ENCODE results near the gene KLHL29. TPM values are rescaled to one million over a fixed set of nuclear protein-coding genes. Genes with fewer than 3 reads are reported as not detected.

KLHL29 gene
- total RNA-seq, 1 experiment from 2014 or later, result 3.8 TPM

DNA sequence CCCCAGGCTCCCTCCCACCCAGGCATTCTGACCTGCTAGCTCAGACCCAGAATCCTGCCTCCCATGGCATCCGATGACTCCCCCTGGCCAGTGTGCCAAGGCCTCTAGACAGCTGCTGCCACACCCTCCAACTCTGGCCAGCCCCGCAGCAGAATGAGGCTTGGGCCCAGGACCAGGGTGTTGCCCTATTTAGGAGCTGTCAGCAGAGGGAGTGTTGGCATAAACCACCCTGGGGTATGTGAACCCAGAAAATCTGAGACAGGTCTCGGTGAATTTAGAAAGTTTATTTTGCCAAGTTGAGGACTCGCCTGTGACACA lies 134.3 kb downstream of the KLHL29 start:
- Histone ChIP-seq H3K9me3 (ENCODE audit: low read length) (no peaks in the 10 kb centered on the region), H4K20me1 (ENCODE audit: insufficient read depth, low read depth, low read length) (peaks cover 23% of the 10 kb centered on the region), H3K9ac (ENCODE audit: low read length) (no peak overlapping the region), H3K4me2 (ENCODE audit: low read depth, low read length, poor library complexity, severe bottlenecking) (no peak overlapping the region), H3K4me3 (ENCODE audit: low read length) (no peak overlapping the region), H3K36me3 (ENCODE audit: insufficient read depth, low read length) (no peaks in the 10 kb centered on the region), H3K9me2 (replicated peaks; ENCODE audit: insufficient read depth, low read length) (no peaks in the 10 kb centered on the region), H3K27me3 (ENCODE audit: low read length) (no peaks in the 10 kb centered on the region), H2AFZ (ENCODE audit: low read length) (no peak overlapping the region), H3K4me1 (ENCODE audit: low read length) (no peaks in the 10 kb centered on the region), H3K27ac (ENCODE audit: low read length) (no peak overlapping the region), H3K79me2 (ENCODE audit: low read length) (no peaks in the 10 kb centered on the region)
- DNase-seq, result no peak

DNA sequence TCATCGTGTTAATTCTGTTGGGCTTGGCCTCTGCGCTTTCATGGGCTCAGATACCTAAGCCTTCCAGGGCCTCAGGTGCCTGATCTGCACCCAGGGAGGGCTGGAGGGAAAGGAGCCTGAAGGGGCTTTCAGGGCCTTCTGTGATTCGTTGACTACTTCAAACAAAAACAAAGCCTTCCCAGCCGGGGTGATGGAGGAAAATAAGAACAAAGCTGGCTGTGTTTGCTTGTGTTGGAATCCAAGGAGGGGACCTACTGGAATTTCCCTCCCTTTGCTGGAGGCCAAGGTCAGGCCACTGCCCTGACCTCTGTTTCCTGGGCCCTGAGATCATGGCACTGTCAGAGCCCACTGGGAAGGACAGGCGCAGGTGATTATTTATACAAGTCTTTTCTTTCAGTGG lies 135.3 kb downstream of the KLHL29 start:
- H4K20me1 ChIP-seq (ENCODE audit: insufficient read depth, low read depth, low read length), result peaks cover 20% of the 10 kb centered on the region; the same call in 1 of the 2 replicates
- H3K9ac ChIP-seq (ENCODE audit: low read length), result no peak overlapping the region
- H3K27me3 ChIP-seq (ENCODE audit: low read length), result no peaks in the 10 kb centered on the region
- H3K27ac ChIP-seq (ENCODE audit: low read length), result no peak overlapping the region
- no peaks in the 10 kb centered on the region for H3K36me3 ChIP-seq (ENCODE audit: insufficient read depth, low read length)
- no peak overlapping the region for H2AFZ ChIP-seq (ENCODE audit: low read length)
- no peak for DNase-seq
- H3K4me3 ChIP-seq (ENCODE audit: low read length), result no peak overlapping the region
- no peaks in the 10 kb centered on the region for H3K4me1 ChIP-seq (ENCODE audit: low read length)
- H3K4me2 ChIP-seq (ENCODE audit: low read depth, low read length, poor library complexity, severe bottlenecking), result no peak overlapping the region
- no peaks in the 10 kb centered on the region for H3K9me3 ChIP-seq (ENCODE audit: low read length)
- H3K9me2 ChIP-seq (replicated peaks; ENCODE audit: insufficient read depth, low read length), result no peaks in the 10 kb centered on the region
- no peaks in the 10 kb centered on the region for H3K79me2 ChIP-seq (ENCODE audit: low read length)

DNA sequence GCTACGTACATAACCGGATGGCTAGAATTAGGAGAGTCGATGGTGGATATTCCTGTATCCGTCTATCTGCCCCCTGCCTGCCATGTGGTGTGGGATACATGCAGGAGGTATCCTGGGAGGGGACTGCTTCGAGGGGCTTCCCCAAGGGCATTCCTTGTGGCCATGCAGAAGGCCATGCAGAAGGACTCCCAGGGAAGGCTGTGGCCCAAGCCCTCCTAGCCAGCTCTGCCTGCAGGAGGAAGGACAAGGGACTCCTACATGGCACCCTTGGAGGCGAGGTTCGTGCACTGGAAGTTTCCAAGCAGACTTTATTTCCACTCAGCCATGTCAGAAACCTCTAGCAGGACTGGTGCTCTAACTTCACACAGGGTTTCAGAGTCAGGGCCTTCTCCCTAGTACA lies 136.1 kb downstream of the KLHL29 start:
- Histone ChIP-seq H3K4me1 (ENCODE audit: low read length) (no peaks in the 10 kb centered on the region), H3K9me3 (ENCODE audit: low read length) (no peaks in the 10 kb centered on the region), H3K27me3 (ENCODE audit: low read length) (no peaks in the 10 kb centered on the region), H3K9me2 (replicated peaks; ENCODE audit: insufficient read depth, low read length) (no peaks in the 10 kb centered on the region), H3K36me3 (ENCODE audit: insufficient read depth, low read length) (no peaks in the 10 kb centered on the region), H2AFZ (ENCODE audit: low read length) (no peak overlapping the region), H4K20me1 (ENCODE audit: insufficient read depth, low read depth, low read length) (peaks cover 17% of the 10 kb centered on the region; the same call in 1 of the 2 replicates), H3K4me3 (ENCODE audit: low read length) (no peak overlapping the region), H3K27ac (ENCODE audit: low read length) (no peak overlapping the region), H3K79me2 (ENCODE audit: low read length) (no peaks in the 10 kb centered on the region), H3K9ac (ENCODE audit: low read length) (no peak overlapping the region), H3K4me2 (ENCODE audit: low read depth, low read length, poor library complexity, severe bottlenecking) (no peak overlapping the region)
- no peak for DNase-seq

DNA sequence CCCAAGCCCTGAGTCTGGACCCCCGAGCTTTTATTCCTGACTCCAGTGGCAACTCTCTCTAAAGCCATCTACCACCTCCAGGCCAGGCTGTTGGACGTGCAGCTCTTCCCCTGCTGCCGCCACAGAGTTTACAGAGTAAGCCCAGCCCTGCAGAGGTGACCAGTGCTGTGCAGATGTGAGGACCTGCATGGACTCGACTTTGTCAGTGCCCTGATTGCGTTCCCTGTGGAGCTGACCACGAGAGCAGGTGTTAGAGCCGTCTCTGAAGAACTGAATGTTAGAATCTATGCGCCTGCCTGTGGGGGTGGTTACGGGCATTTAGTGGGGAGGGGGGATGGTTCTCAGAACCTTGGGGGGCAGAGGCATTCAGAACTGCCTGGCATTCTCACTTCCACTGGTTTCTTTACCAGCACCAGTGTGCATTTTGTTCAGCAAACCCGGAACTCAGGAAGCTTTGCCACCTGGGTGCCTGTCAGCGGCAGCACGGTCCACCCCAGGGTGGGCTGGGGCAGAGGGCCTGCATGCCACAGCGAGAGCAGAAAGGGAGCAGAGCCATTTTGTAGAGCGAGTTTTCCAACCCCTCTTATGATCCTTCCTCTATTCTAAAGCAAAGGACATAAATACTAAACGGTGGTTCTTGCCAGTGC lies 137.9 kb downstream of the KLHL29 start:
- Histone ChIP-seq H2AFZ (ENCODE audit: low read length) (no peak overlapping the region), H3K27ac (ENCODE audit: low read length) (no peak overlapping the region), H3K4me1 (ENCODE audit: low read length) (no peaks in the 10 kb centered on the region), H3K9ac (ENCODE audit: low read length) (no peak overlapping the region), H4K20me1 (ENCODE audit: insufficient read depth, low read depth, low read length) (peaks cover 11% of the 10 kb centered on the region; the same call in 1 of the 2 replicates), H3K27me3 (ENCODE audit: low read length) (no peaks in the 10 kb centered on the region), H3K4me2 (ENCODE audit: low read depth, low read length, poor library complexity, severe bottlenecking) (no peak overlapping the region), H3K9me3 (ENCODE audit: low read length) (no peaks in the 10 kb centered on the region), H3K4me3 (ENCODE audit: low read length) (no peak overlapping the region), H3K36me3 (ENCODE audit: insufficient read depth, low read length) (no peaks in the 10 kb centered on the region), H3K9me2 (replicated peaks; ENCODE audit: insufficient read depth, low read length) (no peaks in the 10 kb centered on the region), H3K79me2 (ENCODE audit: low read length) (no peaks in the 10 kb centered on the region)
- DNase-seq, result no peak

DNA sequence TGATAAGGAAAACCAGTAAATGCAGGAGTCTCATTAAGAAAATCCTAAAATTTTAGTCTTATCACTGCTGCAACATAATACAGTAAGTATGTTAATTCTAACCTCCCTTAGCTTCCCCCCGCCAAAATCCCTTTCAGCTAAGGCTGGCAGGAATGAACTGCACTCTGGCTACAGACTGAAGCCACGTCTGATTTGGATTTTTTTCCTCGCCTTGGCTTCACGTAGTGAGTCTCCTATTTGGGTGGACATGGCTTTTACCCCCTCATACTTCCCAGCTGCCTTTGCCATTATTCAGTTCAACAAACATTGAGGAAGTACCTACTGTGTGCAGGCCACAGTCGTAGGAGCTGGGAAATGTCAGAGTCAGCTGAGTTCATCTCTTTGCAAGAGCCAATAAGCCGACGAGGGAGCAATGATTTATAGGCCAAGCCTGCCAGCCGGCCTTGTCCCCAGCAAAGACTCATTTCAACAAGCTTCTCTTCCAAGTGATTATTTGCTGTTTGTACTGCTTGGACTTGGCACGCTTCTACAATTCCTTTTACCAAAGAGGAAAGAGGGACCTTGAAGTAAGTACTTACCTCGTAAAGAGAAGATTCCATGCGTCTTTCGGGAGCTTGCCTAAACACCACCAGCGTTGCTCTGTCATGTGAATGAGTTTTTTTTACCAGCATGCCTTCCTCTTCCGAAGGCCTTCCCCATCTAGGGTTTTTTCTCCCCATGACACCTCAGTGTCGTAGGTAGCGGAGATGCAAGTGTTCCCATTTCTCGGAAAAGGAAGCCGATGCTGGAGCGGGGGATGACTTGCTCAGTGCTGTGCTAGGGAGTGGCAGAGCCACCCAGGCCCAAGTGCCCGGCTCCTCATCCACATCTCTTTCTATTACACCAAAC lies 138.6 kb downstream of the KLHL29 start:
- Histone ChIP-seq H3K4me2 (ENCODE audit: low read depth, low read length, poor library complexity, severe bottlenecking) (no peak overlapping the region), H3K4me1 (ENCODE audit: low read length) (no peaks in the 10 kb centered on the region), H3K9me3 (ENCODE audit: low read length) (no peaks in the 10 kb centered on the region), H3K9ac (ENCODE audit: low read length) (no peak overlapping the region), H3K27me3 (ENCODE audit: low read length) (no peaks in the 10 kb centered on the region), H3K79me2 (ENCODE audit: low read length) (no peaks in the 10 kb centered on the region), H3K27ac (ENCODE audit: low read length) (no peak overlapping the region), H3K4me3 (ENCODE audit: low read length) (no peak overlapping the region), H2AFZ (ENCODE audit: low read length) (no peak overlapping the region), H3K9me2 (replicated peaks; ENCODE audit: insufficient read depth, low read length) (no peaks in the 10 kb centered on the region), H3K36me3 (ENCODE audit: insufficient read depth, low read length) (no peaks in the 10 kb centered on the region), H4K20me1 (ENCODE audit: insufficient read depth, low read depth, low read length) (peaks cover 11% of the 10 kb centered on the region; the same call in 1 of the 2 replicates)
- DNase-seq, result no peak

DNA sequence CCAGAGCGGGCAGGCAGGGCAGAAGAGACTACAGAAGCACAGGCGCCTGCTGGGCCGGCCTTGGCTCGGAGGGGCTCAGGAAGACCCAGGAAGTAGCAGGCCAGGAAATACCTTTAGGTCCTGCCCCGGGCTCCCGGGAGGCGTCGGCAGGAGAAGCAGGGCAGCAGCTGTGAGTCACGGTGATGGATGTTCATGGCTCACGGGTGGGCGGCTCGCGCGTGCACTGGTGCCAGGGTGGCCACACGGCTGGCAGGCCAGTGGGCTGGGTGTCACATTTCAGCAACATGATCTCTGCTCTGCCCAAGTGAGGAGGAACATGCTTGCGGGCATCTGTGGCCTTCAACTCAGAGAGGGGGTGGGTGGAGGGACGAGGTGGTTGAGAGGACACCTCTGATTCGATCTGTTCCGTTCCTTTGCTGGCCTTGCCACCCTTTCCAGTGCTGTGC lies 139.3 kb downstream of the KLHL29 start:
- Histone ChIP-seq H4K20me1 (ENCODE audit: insufficient read depth, low read depth, low read length) (peaks cover 11% of the 10 kb centered on the region; the same call in 1 of the 2 replicates), H2AFZ (ENCODE audit: low read length) (no peak overlapping the region), H3K9me2 (replicated peaks; ENCODE audit: insufficient read depth, low read length) (no peaks in the 10 kb centered on the region), H3K4me1 (ENCODE audit: low read length) (no peaks in the 10 kb centered on the region), H3K9ac (ENCODE audit: low read length) (no peak overlapping the region), H3K36me3 (ENCODE audit: insufficient read depth, low read length) (no peaks in the 10 kb centered on the region), H3K79me2 (ENCODE audit: low read length) (no peaks in the 10 kb centered on the region), H3K9me3 (ENCODE audit: low read length) (no peaks in the 10 kb centered on the region), H3K27me3 (ENCODE audit: low read length) (no peaks in the 10 kb centered on the region), H3K4me3 (ENCODE audit: low read length) (no peak overlapping the region), H3K27ac (ENCODE audit: low read length) (no peak overlapping the region), H3K4me2 (ENCODE audit: low read depth, low read length, poor library complexity, severe bottlenecking) (no peak overlapping the region)
- DNase-seq, result no peak

DNA sequence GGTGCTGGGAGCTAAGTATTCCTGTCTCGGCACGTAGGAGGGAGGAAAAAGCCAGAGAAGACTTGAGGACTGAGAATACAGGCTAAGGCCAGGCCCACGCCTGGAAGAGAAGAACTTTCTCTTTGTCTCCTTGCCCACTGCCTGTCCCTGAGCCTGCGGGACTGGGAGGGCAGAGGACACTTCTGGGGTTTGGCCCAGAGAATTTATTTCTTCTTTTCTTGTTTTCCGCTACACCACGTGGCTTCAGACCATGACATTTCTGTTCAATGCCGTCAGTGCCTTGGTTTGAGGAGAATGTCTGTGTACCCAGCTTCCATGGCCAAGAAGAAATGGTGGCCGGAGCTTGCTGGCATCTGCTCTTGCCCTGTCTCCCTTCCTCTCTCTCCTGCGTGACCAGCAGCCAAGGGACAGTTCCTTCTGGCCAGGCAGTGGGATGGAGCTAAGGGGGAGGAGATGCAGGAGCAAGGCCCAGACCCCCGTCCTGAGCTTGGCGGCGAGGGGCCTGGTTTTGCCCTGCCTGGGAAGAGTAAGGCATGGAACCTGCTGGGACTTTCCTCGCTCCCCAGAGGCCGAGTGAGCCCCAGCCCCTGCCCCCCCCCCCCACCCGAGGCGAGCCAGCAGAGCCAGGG lies 140.3 kb downstream of the KLHL29 start:
- no peaks in the 10 kb centered on the region for H3K36me3 ChIP-seq (ENCODE audit: insufficient read depth, low read length)
- H3K9me3 ChIP-seq (ENCODE audit: low read length), result no peaks in the 10 kb centered on the region
- no peaks in the 10 kb centered on the region for H3K9me2 ChIP-seq (replicated peaks; ENCODE audit: insufficient read depth, low read length)
- no peak overlapping the region for H3K4me2 ChIP-seq (ENCODE audit: low read depth, low read length, poor library complexity, severe bottlenecking)
- peaks cover 15% of the 10 kb centered on the region; the same call in 1 of the 2 replicates for H4K20me1 ChIP-seq (ENCODE audit: insufficient read depth, low read depth, low read length)
- H2AFZ ChIP-seq (ENCODE audit: low read length), result no peak overlapping the region
- no peaks in the 10 kb centered on the region for H3K4me1 ChIP-seq (ENCODE audit: low read length)
- no peaks in the 10 kb centered on the region for H3K27me3 ChIP-seq (ENCODE audit: low read length)
- no peak for DNase-seq
- H3K79me2 ChIP-seq (ENCODE audit: low read length), result no peaks in the 10 kb centered on the region
- H3K4me3 ChIP-seq (ENCODE audit: low read length), result no peak overlapping the region
- no peak overlapping the region for H3K27ac ChIP-seq (ENCODE audit: low read length)
- H3K9ac ChIP-seq (ENCODE audit: low read length), result no peak overlapping the region

DNA sequence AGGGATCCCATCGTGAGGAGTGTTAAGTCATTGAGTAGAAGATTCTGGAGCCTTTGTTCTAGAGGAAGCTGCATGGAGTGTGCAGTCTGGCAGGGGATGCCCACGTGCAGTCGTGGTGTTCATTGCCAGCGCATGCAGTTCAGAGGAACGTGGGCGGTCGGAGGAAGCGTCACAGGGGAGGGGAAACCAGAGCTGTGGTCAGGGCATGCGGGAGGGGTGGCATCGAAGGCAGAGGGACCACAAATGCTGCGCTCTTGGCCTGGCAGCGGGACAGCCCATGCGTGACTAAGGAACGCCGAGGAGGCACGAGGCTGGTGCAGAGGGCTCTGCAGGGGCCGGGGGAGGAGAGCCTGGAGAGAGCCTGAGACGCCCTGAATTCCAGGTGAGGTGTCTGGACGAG lies 141.1 kb downstream of the KLHL29 start:
- no peak for DNase-seq
- Histone ChIP-seq H3K9me3 (ENCODE audit: low read length) (no peaks in the 10 kb centered on the region), H4K20me1 (ENCODE audit: insufficient read depth, low read depth, low read length) (peaks cover 12% of the 10 kb centered on the region; the same call in 1 of the 2 replicates), H3K79me2 (ENCODE audit: low read length) (no peaks in the 10 kb centered on the region), H3K36me3 (ENCODE audit: insufficient read depth, low read length) (no peaks in the 10 kb centered on the region), H3K27me3 (ENCODE audit: low read length) (no peaks in the 10 kb centered on the region), H3K27ac (ENCODE audit: low read length) (no peak overlapping the region), H2AFZ (ENCODE audit: low read length) (no peak overlapping the region), H3K4me1 (ENCODE audit: low read length) (no peaks in the 10 kb centered on the region), H3K4me3 (ENCODE audit: low read length) (no peak overlapping the region), H3K9me2 (replicated peaks; ENCODE audit: insufficient read depth, low read length) (no peaks in the 10 kb centered on the region), H3K4me2 (ENCODE audit: low read depth, low read length, poor library complexity, severe bottlenecking) (no peak overlapping the region), H3K9ac (ENCODE audit: low read length) (no peak overlapping the region)
